Retinal pigment epithelial cell (primary cell): Measurements from ENCODE around the gene TEX261.

Source experiments
- DNase-seq: peaks from one replicate; pipeline ENCODE4 v3.0.0-alpha.2; 2010; ENCODE audit warnings: low read depth
- H3K4me3 ChIP-seq: 2 replicates; pipeline ENCODE4 v1.5.1; 2011; ENCODE audit warnings: mild to moderate bottlenecking, low read length, control low read depth, moderate library complexity
- CTCF ChIP-seq: conservative IDR thresholded peaks from 2 replicates; pipeline ENCODE4 v1.5.1; 2011; ENCODE audit warnings: low read depth, low read length, control low read depth, inconsistent platforms

TEX261 gene

GRCh38 chr2:70988151-70988550, 6.5 kb downstream of the TEX261 start:
- no peak for TF ChIP-seq CTCF
- no peak for DNase-seq
- H3K4me3 ChIP-seq: no peak overlapping the region

GRCh38 chr2:70987386-70987785, 7.3 kb downstream of the TEX261 start:
- no peak for TF ChIP-seq CTCF
- DNase-seq: no peak

GRCh38 chr2:70986499-70987189, 8.0 kb downstream of the TEX261 start:
- TF ChIP-seq CTCF: no peak
- no peak for DNase-seq
- H3K4me3 ChIP-seq: no peak overlapping the region

More at GRCh38 chr2:70987386-70987785, 7.3 kb downstream of the TEX261 start:
- no peak overlapping the region for H3K4me3 ChIP-seq

GRCh38 chr2:70985956-70986355, 8.7 kb downstream of the TEX261 start:
- TF ChIP-seq CTCF: no peak
- DNase-seq: no peak

GRCh38 chr2:70985283-70985688, 9.4 kb downstream of the TEX261 start:
- no peak for DNase-seq
- TF ChIP-seq CTCF: no peak
- no peak overlapping the region for H3K4me3 ChIP-seq

More at GRCh38 chr2:70985956-70986355, 8.7 kb downstream of the TEX261 start:
- H3K4me3 ChIP-seq: no peak overlapping the region

- TF ChIP-seq CTCF: peak; percentile 84
- no peak for DNase-seq
- no peak overlapping the region for H3K4me3 ChIP-seq
Observed at GRCh38 chr2:70984576-70985282, 9.9 kb downstream of the TEX261 start.

- no peak for TF ChIP-seq CTCF
- DNase-seq: no peak
- H3K4me3 ChIP-seq: no peak overlapping the region
Observed at GRCh38 chr2:70984228-70984575, 10.5 kb downstream of the TEX261 start.
